GM08714 (cell line): ENCODE data around the gene EGLN1.
"Not testable (repeated sequence)": the region's sequence is repeated elsewhere in the genome, so short reads cannot be mapped to it uniquely, and the experiment has no call there.

ENCODE experiments used
- H3K4me3 ChIP-seq: fragments of 200-500 bp; sonication (Bioruptor generic); 2 replicates; pipeline ENCODE4 v1.5.1; 2014; ENCODE audit warnings: mild to moderate bottlenecking, low read length, inconsistent platforms
- ZNF274 ChIP-seq: IDR thresholded peaks from 2 replicates; pipeline ENCODE4 v1.6.1; 2012; ENCODE audit warnings: mild to moderate bottlenecking, low read depth, low read length

EGLN1 gene

GRCh38 chr1:231374394-231374793, 47.7 kb downstream of the EGLN1 start:
- TF ChIP-seq ZNF274 = no peak

DNA sequence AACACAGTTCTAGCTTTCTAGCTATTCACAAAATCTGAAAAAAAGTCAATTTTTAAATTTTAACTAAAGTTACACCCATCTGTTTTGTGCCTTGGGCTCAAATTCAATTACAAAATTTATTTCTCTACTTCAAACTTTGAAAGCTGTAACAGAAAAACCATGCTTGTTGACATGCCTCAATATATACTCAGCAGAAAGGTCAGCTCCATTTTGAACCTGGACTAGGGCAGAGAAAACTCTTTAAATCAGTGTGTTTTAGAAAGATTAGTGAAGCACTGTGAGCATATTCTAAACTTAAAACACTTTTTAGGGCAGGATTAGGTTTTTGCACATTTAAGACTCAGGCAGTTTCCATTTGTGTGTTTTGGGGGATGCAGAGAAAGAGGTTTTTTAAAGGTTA, 49.6 kb downstream of the EGLN1 start:
- no peak overlapping the region for H3K4me3 ChIP-seq
- no peak for TF ChIP-seq ZNF274

More at GRCh38 chr1:231374394-231374793, 47.7 kb downstream of the EGLN1 start:
- no peak overlapping the region for H3K4me3 ChIP-seq

GRCh38 chr1:231369282-231369681, 52.8 kb downstream of the EGLN1 start:
- no peak for TF ChIP-seq ZNF274
- H3K4me3 ChIP-seq = no peak overlapping the region

DNA sequence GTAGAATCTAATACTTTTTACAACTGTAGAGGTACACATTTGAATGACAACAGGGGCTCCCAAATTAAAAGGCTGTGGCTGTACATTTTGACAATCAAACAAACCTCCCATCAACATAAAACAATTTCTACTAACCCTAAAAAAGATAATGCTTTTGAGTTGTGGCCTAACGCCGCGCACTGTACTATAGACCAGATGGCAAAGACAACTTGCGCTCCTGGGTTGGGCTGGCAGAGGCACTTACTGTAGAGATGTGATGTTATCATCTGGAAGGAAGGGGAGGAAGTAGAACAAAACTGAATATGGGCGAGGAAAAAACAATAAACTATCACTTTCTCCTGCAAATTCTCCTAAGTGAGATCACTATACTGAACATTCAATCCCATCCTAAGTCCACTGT, 57.9 kb downstream of the EGLN1 start:
- no peak for TF ChIP-seq ZNF274

GRCh38 chr1:231363624-231364023, 58.5 kb downstream of the EGLN1 start:
- no peak for TF ChIP-seq ZNF274

More for the DNA sequence above, 57.9 kb downstream of the EGLN1 start:
- H3K4me3 ChIP-seq = no peak overlapping the region

GRCh38 chr1:231362325-231362724, 59.8 kb downstream of the EGLN1 start:
- no peak overlapping the region for H3K4me3 ChIP-seq
- TF ChIP-seq ZNF274 = no peak

More at GRCh38 chr1:231363624-231364023, 58.5 kb downstream of the EGLN1 start:
- H3K4me3 ChIP-seq = no peak overlapping the region

GRCh38 chr1:231359113-231359512, 63.0 kb downstream of the EGLN1 start:
- no peak for TF ChIP-seq ZNF274
- no peak overlapping the region for H3K4me3 ChIP-seq

DNA sequence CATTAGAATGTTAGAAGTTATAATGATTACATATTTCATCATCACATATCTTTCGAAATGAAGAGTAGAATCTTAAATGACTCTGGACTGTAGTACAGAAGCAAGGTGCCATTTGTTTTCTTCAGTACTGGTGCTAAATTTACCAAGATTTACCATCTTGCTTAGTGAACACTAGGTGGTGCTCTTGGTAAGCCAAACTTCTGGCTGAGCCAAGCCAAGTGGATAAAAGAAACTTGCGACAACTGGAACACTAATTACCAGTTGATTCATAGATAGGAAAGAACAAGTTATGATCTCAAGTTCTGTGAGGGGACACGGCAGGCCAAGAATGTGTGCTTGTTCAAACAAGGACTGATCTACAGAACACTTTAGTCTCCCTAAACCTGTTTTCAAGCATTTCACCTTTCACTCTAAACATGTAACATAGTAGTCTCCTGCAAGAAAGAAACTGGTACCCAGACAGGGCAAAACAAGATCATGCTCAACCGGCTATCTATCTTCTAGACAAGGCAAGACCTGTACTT, 64.2 kb downstream of the EGLN1 start:
- no peak for TF ChIP-seq ZNF274
- no peak overlapping the region for H3K4me3 ChIP-seq

DNA sequence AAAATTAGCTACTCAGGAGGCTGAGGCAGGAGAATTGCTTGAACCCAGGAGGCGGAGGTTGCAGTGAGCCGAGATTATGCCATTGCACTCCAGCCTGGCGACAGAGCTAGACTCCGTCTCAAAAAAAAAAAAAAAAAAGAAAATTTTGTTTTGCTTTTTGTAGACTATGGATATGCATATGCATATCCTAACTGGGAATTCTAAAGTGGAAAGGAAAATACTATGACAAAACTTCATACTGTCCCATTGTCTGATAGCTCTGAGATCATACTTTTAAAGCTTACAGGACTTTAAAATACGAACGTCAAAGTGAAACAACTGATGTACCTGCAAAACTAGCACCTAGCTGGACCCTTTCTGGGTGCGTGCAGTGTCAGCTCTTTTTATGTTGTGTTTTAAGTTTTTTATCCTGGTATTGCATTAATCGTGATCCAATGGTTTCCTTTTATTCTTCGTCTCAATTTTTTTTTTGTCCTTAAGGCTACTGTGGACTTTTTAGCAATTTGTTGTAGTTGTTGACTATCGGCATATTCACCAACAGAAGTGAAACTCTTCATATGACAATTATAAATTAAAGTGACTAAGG, 64.8 kb downstream of the EGLN1 start:
- no peak for TF ChIP-seq ZNF274
- H3K4me3 ChIP-seq = no peak overlapping the region

DNA sequence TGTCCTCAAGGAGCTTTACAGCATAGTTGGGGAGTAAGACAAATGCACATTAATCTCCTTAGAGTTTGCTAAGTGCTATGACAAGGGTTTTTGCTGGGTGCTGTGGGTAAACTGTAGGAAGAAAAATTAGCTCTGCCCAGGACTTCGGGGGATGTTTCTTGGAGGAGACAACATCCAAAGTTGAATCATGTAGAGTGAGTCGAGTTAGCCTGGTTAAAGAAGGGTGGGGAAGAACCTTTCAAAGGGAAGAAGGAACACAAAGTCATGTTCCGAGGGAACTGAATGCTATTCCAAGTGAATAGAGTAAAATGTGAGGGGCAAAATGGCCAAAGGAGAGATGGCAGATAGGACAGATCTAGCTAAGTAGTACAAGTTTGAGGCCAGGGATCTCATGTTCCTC, 66.9 kb downstream of the EGLN1 start:
- no peak for TF ChIP-seq ZNF274

GRCh38 chr1:231354330-231355020, 67.6 kb downstream of the EGLN1 start:
- no peak for TF ChIP-seq ZNF274
- no peak overlapping the region for H3K4me3 ChIP-seq

More for the DNA sequence above, 66.9 kb downstream of the EGLN1 start:
- no peak overlapping the region for H3K4me3 ChIP-seq

DNA sequence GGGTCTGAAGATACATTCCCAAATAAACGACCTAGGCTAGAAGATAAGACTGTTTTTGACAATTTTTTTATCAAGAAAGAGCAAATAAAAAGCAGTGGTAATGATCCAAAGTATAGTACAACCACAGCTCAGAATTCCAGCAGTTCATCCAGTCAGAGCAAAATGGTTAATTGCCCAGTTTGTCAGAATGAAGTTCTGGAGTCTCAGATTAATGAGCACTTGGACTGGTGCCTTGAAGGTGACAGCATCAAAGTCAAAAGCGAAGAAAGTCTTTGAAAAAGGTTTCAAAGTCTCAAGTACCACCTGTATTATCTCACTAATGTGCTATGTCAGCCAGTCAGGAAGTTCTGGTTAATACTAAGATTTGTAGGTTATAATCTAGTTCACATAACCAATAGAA, 69.0 kb downstream of the EGLN1 start:
- no peak for TF ChIP-seq ZNF274
- H3K4me3 ChIP-seq = no peak overlapping the region

DNA sequence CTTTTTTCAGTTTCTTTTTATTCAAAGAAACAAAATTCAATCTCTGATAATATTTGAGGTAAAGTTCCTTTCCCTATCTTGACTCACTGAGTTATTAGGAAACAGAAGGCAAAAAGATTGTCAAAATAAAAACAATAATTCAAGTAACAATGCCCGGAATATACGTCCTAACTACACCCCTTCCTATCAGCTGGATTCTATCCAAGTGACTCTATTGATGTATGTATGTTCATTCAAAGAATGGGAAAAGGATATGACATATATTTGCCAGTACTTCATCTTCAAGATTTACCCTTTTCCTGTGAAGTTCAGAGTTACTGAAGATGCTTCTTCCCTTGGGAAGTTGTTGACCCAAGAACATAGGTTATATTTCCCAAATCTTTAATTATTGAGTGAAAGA, 70.3 kb downstream of the EGLN1 start:
- no peak overlapping the region for H3K4me3 ChIP-seq
- no peak for TF ChIP-seq ZNF274

GRCh38 chr1:231348856-231349255, 73.2 kb downstream of the EGLN1 start:
- H3K4me3 ChIP-seq = not testable (repeated sequence)

- no peak for TF ChIP-seq ZNF274
Observed at GRCh38 chr1:231348442-231348841, 73.6 kb downstream of the EGLN1 start.

More at GRCh38 chr1:231348442-231348841, 73.6 kb downstream of the EGLN1 start:
- H3K4me3 ChIP-seq = no peak overlapping the region
